H1 (cell line): ENCODE measurements around the gene LPIN2. TPM values are rescaled to one million over a fixed set of nuclear protein-coding genes. Genes with fewer than 3 reads are reported as not detected.

Source experiments
- CHD1 ChIP-seq: IDR thresholded peaks from 2 replicates; pipeline ENCODE4 v1.6.1; 2012; ENCODE audit warnings: low read depth, low read length, improper control_type of control experiment
- GABPA ChIP-seq: IDR thresholded peaks from 2 replicates; pipeline ENCODE4 v1.6.1; 2011; ENCODE audit warnings: mild to moderate bottlenecking, low read length, moderate library complexity, borderline replicate concordance; ENCODE audit not compliant: insufficient read depth
- polyA plus RNA-seq, 7 experiments: library from polyadenylated mRNA; depleted of rRNA in 3 of 7; stranded (reverse) in 5 of 7; unstranded in 2 of 7; fragments of >200 nt in 5 of 7; fragments of 200-250 nt in 2 of 7; gene quantifications; 1 replicate in 5 of 7; 2 replicates in 1 of 7; 4 replicates in 1 of 7; pipeline versions ENCODE4 v1.2.1 to v1.2.3, GENCODE V29; 2011 to 2013; ENCODE audit warnings: missing spikeins in 2 of 7, mixed read lengths in 2 of 7
- total RNA-seq: library from RNA; stranded (reverse); fragmentation: NEBNext Ultra II Directional; extraction: Animal tissue kit (Norgen Biotek cat#: 25700); gene quantifications from 2 replicates; pipeline ENCODE4 v1.2.1, GENCODE V29; 2021
- TF ChIP-seq, protein P1 (sequence below): IDR thresholded peaks from 2 replicates; pipeline ENCODE4 v1.6.1; 2011; ENCODE audit warnings: low read depth, mild to moderate bottlenecking, low read length; ENCODE audit not compliant: insufficient read depth

Gene LPIN2
- total and polyA plus RNA-seq, 2 of the 8 experiments (the other 6 are each of a cell fraction or from before 2014, with no cell fraction given): 7.4 to 14.2 TPM

DNA sequence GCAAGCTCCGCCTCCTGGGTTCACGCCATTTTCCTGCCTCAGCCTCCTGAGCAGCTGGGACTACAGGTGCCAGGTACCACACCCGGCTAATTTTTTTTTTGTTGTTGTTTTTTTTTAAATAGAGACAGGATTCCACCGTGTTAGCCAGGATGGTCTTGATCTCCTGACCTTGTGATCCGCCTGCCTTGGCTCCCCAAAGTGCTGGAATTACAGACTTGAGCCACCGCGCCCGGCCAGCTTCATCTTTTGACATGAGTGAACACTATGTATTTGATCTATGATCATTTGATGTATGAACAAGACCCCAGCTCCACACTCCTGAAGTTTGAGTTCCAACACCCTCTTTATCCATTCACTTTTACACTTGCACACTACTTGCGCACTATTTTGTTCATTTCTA lies 43.4 kb upstream of the LPIN2 start (continued):
- TF ChIP-seq, protein P1, sequence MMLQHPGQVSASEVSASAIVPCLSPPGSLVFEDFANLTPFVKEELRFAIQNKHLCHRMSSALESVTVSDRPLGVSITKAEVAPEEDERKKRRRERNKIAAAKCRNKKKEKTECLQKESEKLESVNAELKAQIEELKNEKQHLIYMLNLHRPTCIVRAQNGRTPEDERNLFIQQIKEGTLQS: no peak
- TF ChIP-seq CHD1 (no peak), GABPA (no peak)
- TF ChIP-seq, all 59 proteins: peak for 0
